Measurements from ENCODE around the gene WASF3.

WASF3 gene

DNA sequence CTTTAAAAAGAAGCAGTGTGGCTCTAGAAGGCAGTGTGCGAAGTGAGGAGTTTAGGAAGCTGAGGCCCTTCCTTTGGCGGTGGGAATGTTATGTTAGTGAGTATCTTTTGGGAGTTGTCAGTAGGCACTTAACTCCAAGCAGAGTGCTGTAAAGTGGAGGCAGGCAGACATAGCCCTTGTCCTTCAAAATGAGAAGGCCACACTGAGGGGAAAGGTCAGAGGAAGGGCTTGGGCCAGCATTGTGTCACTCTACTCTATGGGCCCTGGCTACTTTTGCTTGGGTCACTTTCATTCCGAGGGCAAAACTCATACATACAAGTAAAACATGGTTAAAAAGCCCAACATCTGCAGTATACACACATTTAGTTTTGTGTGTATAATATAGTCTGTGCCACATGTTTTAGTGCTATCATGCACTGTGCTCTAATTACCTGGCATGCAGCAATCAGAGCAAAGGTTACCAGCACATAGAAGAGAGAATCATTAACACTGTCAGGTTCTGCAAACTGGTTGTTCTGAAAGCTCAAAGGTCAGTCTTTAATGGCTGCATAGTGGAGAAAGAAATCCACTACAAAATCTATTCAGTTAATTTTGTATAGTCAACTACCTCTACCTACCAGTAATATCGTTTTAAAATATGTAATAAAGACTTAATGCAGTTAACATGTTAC lies 64.4 kb downstream of the WASF3 start:
- no peaks in the 10 kb centered on the region for H3K4me1 ChIP-seq (ENCODE audit: low read length)
- H3K9me3 ChIP-seq (replicated peaks; ENCODE audit: insufficient read depth, low read length) = no peaks in the 10 kb centered on the region
- DNase-seq = no peak
- no peaks in the 10 kb centered on the region for H4K20me1 ChIP-seq (ENCODE audit: insufficient read depth, low read length)
- no peak overlapping the region for H2AFZ ChIP-seq (ENCODE audit: low read length)
- no peak overlapping the region for H3K4me3 ChIP-seq (ENCODE audit: low read length)
- no peak overlapping the region for H3K9ac ChIP-seq (ENCODE audit: low read length)
- H3K27me3 ChIP-seq (replicated peaks; ENCODE audit: insufficient read depth, low read length) = no peaks in the 10 kb centered on the region
- H3K27ac ChIP-seq (ENCODE audit: low read length) = no peak overlapping the region
- H3K4me2 ChIP-seq (ENCODE audit: low read depth, low read length) = no peak overlapping the region
- H3K9me2 ChIP-seq (replicated peaks; ENCODE audit: insufficient read depth, low read length) = no peaks in the 10 kb centered on the region
- H3K79me2 ChIP-seq (ENCODE audit: low read length) = no peaks in the 10 kb centered on the region
- no peaks in the 10 kb centered on the region for H3F3A ChIP-seq (ENCODE audit: insufficient read depth, low read length)
- H3K36me3 ChIP-seq (replicated peaks; ENCODE audit: insufficient read depth, low read length) = no peaks in the 10 kb centered on the region
- TF ChIP-seq EZH2 (optimal IDR thresholded peaks at IDR 0.05; ENCODE audit: low read depth, low read length) = no peak
- no peak for TF ChIP-seq EZH2phosphoT487 (IDR thresholded peaks at IDR 0.05; ENCODE audit: low read length)
- TF ChIP-seq, protein P1, sequence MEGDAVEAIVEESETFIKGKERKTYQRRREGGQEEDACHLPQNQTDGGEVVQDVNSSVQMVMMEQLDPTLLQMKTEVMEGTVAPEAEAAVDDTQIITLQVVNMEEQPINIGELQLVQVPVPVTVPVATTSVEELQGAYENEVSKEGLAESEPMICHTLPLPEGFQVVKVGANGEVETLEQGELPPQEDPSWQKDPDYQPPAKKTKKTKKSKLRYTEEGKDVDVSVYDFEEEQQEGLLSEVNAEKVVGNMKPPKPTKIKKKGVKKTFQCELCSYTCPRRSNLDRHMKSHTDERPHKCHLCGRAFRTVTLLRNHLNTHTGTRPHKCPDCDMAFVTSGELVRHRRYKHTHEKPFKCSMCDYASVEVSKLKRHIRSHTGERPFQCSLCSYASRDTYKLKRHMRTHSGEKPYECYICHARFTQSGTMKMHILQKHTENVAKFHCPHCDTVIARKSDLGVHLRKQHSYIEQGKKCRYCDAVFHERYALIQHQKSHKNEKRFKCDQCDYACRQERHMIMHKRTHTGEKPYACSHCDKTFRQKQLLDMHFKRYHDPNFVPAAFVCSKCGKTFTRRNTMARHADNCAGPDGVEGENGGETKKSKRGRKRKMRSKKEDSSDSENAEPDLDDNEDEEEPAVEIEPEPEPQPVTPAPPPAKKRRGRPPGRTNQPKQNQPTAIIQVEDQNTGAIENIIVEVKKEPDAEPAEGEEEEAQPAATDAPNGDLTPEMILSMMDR (IDR thresholded peaks at IDR 0.05; ENCODE audit: low read length) = no peak

DNA sequence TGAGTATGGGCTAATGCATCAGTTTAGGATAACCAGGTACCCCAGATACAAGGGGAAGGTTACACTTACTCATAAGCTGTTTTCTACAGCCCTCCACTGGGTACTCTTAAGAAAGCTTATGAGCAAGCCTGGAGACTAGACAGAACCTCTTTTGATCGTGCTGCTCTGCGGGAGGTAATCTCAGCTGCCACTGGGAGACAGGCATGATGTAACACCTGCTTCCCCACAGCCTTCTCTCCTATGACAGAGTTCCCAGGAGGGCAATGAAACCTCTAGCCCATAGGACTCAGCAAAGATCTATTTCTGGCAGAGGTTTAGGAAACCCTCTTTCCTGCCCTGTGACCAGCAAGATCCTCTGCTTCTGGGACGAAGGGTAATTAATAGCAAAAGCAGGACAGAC lies 65.6 kb downstream of the WASF3 start:
- no peak for DNase-seq
- TF ChIP-seq EZH2phosphoT487 (IDR thresholded peaks at IDR 0.05; ENCODE audit: low read length) = no peak
- Histone ChIP-seq H3K4me3 (ENCODE audit: low read length) (no peak overlapping the region), H3K9me2 (replicated peaks; ENCODE audit: insufficient read depth, low read length) (no peaks in the 10 kb centered on the region), H3K9me3 (replicated peaks; ENCODE audit: insufficient read depth, low read length) (no peaks in the 10 kb centered on the region), H3K4me2 (ENCODE audit: low read depth, low read length) (no peak overlapping the region), H3K4me1 (ENCODE audit: low read length) (no peaks in the 10 kb centered on the region), H3K36me3 (replicated peaks; ENCODE audit: insufficient read depth, low read length) (no peaks in the 10 kb centered on the region), H3K27me3 (replicated peaks; ENCODE audit: insufficient read depth, low read length) (no peaks in the 10 kb centered on the region), H3K27ac (ENCODE audit: low read length) (no peak overlapping the region), H3K79me2 (ENCODE audit: low read length) (no peaks in the 10 kb centered on the region), H3F3A (ENCODE audit: insufficient read depth, low read length) (no peaks in the 10 kb centered on the region), H3K9ac (ENCODE audit: low read length) (no peak overlapping the region), H4K20me1 (ENCODE audit: insufficient read depth, low read length) (no peaks in the 10 kb centered on the region), H2AFZ (ENCODE audit: low read length) (no peak overlapping the region)

DNA sequence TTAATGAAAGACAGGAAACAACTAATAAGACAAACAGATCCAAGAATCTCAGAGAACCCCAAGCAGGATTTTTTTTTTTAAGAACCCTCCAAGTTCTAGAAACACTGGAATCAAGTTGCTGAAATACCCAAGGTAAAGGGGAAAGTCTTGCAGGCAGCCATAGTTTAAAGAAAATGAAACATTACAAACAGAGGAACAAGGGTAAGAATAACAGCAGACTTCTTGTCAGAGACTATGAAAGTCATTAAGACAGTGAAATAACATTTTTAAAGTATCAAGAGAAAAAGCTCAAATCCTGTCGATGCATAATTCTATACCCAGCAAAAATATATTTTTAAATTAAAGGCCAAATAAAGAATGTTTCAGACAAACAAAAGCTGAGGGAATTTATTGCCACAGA lies 67.1 kb downstream of the WASF3 start:
- no peak for DNase-seq
- Histone ChIP-seq H3K9me2 (replicated peaks; ENCODE audit: insufficient read depth, low read length) (no peaks in the 10 kb centered on the region), H3K79me2 (ENCODE audit: low read length) (no peaks in the 10 kb centered on the region)

DNA sequence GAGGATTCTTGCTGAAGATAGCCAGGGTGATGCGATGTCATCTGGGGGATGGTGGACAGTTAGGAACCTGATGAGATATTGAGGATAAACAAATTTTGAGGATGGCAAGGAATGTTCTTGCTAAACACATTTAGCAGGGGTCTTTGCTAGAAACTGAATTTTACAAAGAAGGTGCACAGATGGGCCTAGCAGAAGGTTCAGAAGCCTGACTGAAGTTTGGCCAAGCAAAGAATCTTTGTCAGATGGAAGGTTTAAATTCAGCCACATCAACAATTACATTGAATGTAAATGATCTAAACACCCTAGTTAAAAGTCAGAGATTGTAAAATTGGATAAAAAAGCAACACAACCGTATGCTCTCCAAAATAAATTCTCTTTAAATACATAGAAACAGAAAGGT lies 68.8 kb downstream of the WASF3 start:
- Histone ChIP-seq H3K79me2 (ENCODE audit: low read length) (no peaks in the 10 kb centered on the region), H3K4me2 (ENCODE audit: low read depth, low read length) (no peak overlapping the region), H3K9ac (ENCODE audit: low read length) (no peak overlapping the region), H3K4me3 (ENCODE audit: low read length) (no peak overlapping the region), H3K27me3 (replicated peaks; ENCODE audit: insufficient read depth, low read length) (no peaks in the 10 kb centered on the region), H4K20me1 (ENCODE audit: insufficient read depth, low read length) (no peaks in the 10 kb centered on the region), H3K27ac (ENCODE audit: low read length) (no peak overlapping the region), H3K4me1 (ENCODE audit: low read length) (no peaks in the 10 kb centered on the region), H3F3A (ENCODE audit: insufficient read depth, low read length) (no peaks in the 10 kb centered on the region), H3K9me3 (replicated peaks; ENCODE audit: insufficient read depth, low read length) (no peaks in the 10 kb centered on the region), H3K9me2 (replicated peaks; ENCODE audit: insufficient read depth, low read length) (no peaks in the 10 kb centered on the region), H3K36me3 (replicated peaks; ENCODE audit: insufficient read depth, low read length) (no peaks in the 10 kb centered on the region), H2AFZ (ENCODE audit: low read length) (no peak overlapping the region)
- TF ChIP-seq, protein P1 (IDR thresholded peaks at IDR 0.05; ENCODE audit: low read length) = no peak
- TF ChIP-seq EZH2phosphoT487 (IDR thresholded peaks at IDR 0.05; ENCODE audit: low read length) = no peak
- TF ChIP-seq EZH2 (optimal IDR thresholded peaks at IDR 0.05; ENCODE audit: low read depth, low read length) = no peak
- no peak for DNase-seq

More for the DNA sequence above, 67.1 kb downstream of the WASF3 start:
- Histone ChIP-seq H3K9me3 (replicated peaks; ENCODE audit: insufficient read depth, low read length) (no peaks in the 10 kb centered on the region), H3K4me2 (ENCODE audit: low read depth, low read length) (no peak overlapping the region), H3K4me3 (ENCODE audit: low read length) (no peak overlapping the region), H3K27me3 (replicated peaks; ENCODE audit: insufficient read depth, low read length) (no peaks in the 10 kb centered on the region), H3K27ac (ENCODE audit: low read length) (no peak overlapping the region), H3K4me1 (ENCODE audit: low read length) (no peaks in the 10 kb centered on the region), H2AFZ (ENCODE audit: low read length) (no peak overlapping the region), H3K9ac (ENCODE audit: low read length) (no peak overlapping the region), H4K20me1 (ENCODE audit: insufficient read depth, low read length) (no peaks in the 10 kb centered on the region), H3F3A (ENCODE audit: insufficient read depth, low read length) (no peaks in the 10 kb centered on the region), H3K36me3 (replicated peaks; ENCODE audit: insufficient read depth, low read length) (no peaks in the 10 kb centered on the region)
- no peak for TF ChIP-seq EZH2 (optimal IDR thresholded peaks at IDR 0.05; ENCODE audit: low read depth, low read length)
- TF ChIP-seq, protein P1 (IDR thresholded peaks at IDR 0.05; ENCODE audit: low read length) = no peak
- no peak for TF ChIP-seq EZH2phosphoT487 (IDR thresholded peaks at IDR 0.05; ENCODE audit: low read length)
